G401 (cell line): ENCODE results near the gene SPEG. TPM values are rescaled to one million over a fixed set of nuclear protein-coding genes. Genes with fewer than 3 reads are reported as not detected.

ENCODE experiments used
- DNase-seq: peaks from one replicate; pipeline ENCODE4 v3.0.0-alpha.2; 2015; ENCODE audit warnings: low spot score
- in situ Hi-C: cut with HindIII; loops from 2 replicates; pipeline ENCODE4 v1.10.0; 2016; ENCODE audit warnings: low sequenced_read_pairs, mixed read lengths
- total RNA-seq: library from RNA; depleted of rRNA; stranded (reverse); fragments of >200 nt; shearing (Covaris generic); gene quantifications from 2 replicates; pipeline ENCODE4 v1.2.3, GENCODE V29; 2014

SPEG gene
- total RNA-seq, 1 experiment from 2014 or later, result 11.1 TPM

GRCh38 chr2:219440388-219441256 is 6.0 kb downstream of the SPEG start:
- no peak for DNase-seq
- in situ Hi-C loops, result no loop called here

- DNase-seq, result peak; percentile 46
- in situ Hi-C loops, result no loop called here
Measured at GRCh38 chr2:219441451-219442255, 7.0 kb downstream of the SPEG start.

DNA sequence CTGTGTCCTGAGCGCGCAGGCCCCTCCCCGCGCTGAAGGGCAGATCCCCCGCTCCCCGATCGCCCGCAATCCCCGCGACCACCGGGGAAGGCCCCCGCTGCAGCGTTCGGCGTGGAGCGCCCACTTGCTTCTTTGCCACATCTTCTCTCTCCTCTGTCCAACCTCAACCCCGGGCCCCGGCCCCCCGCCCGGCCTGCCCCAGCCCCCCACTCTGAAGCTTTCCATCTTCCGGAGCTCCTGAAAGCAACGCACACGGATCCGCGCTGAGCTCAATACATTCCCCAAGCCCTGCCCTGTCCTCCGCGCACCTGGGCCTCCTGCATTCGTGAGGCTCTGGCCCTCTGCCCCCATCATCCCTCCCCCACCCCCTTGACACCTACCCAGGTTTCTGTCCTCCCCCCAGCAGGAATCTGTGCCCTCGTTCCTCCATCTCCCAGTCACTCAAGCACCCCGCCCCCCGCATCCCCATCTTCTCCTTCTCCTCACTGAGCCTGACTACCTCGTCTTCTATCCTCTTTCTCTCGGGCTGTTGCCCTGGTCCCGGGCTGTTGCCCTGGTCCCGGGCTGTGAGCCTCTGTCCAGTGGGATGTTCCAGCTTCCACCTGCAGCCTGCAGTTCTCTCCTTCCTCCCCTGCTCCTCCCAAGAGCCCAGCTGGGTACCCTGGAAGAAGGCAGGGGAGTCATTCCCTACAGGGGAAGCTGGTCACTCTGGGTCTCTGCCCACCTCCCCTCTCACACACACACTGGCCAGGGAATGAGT is 7.8 kb downstream of the SPEG start:
- DNase-seq, result peak; percentile 60
- in situ Hi-C loops, result no loop called here

GRCh38 chr2:219443016-219443696 is 8.5 kb downstream of the SPEG start:
- DNase-seq, result no peak

GRCh38 chr2:219443697-219444023 is 9.0 kb downstream of the SPEG start:
- DNase-seq, result no peak
- in situ Hi-C loops, result no loop called here

More at GRCh38 chr2:219443016-219443696, 8.5 kb downstream of the SPEG start:
- in situ Hi-C loops, result no loop called here

DNA sequence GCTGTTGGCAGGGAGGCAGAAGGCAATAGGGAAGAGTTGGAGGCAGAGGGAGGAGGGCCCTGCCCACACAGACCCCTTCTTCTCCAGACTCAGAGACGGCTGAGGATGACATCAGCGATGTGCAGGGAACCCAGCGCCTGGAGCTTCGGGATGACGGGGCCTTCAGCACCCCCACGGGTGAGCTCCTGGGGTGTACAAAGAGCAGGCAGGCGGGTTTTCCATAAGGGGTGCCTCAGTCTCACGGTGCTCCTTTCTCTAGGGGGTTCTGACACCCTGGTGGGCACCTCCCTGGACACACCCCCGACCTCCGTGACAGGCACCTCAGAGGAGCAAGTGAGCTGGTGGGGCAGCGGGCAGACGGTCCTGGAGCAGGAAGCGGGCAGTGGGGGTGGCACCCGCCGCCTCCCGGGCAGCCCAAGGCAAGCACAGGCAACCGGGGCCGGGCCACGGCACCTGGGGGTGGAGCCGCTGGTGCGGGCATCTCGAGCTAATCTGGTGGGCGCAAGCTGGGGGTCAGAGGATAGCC is 10.0 kb downstream of the SPEG start:
- in situ Hi-C loops, result no loop called here
- no peak for DNase-seq

DNA sequence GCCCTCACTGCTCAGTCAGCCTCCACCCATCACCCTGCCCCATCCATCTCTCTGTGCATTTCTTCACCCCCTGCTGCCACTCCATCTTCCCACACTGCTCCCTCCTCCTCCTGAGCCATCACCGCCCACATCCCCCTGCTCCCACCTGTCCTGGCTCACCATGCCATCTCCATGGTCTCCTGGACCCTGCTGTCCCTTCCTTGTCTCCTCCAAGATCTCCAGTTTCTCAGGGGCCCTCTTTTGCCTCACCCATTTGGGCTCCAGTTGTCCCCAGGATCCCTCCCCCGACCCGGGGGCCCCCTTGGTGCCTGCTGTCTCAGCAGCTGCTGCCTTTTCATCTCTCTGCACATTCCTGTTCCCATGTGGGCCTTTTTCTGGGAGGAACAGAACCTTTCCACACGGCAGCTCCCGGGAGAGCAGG is 10.6 kb downstream of the SPEG start:
- DNase-seq, result no peak
- in situ Hi-C loops, result no loop called here

GRCh38 chr2:219446101-219446504 is 11.5 kb downstream of the SPEG start:
- peak; percentile 86 for DNase-seq
- in situ Hi-C loops, result no loop called here

- no peak for DNase-seq
- in situ Hi-C loops, result no loop called here
Measured at GRCh38 chr2:219446689-219447088, 12.0 kb downstream of the SPEG start.

GRCh38 chr2:219447242-219448098 is 12.8 kb downstream of the SPEG start:
- in situ Hi-C loops, result no loop called here
- no peak for DNase-seq

- in situ Hi-C loops, result no loop called here
- DNase-seq, result no peak
Measured at GRCh38 chr2:219448099-219448775, 13.6 kb downstream of the SPEG start.

GRCh38 chr2:219448776-219449341 is 14.2 kb downstream of the SPEG start:
- DNase-seq, result no peak
- in situ Hi-C loops, result no loop called here

GRCh38 chr2:219449609-219450008 is 15.0 kb downstream of the SPEG start:
- in situ Hi-C loops, result no loop called here
- no peak for DNase-seq

- in situ Hi-C loops, result no loop called here
- peak; percentile 38 for DNase-seq
Measured at GRCh38 chr2:219451661-219452360, 17.2 kb downstream of the SPEG start.

DNA sequence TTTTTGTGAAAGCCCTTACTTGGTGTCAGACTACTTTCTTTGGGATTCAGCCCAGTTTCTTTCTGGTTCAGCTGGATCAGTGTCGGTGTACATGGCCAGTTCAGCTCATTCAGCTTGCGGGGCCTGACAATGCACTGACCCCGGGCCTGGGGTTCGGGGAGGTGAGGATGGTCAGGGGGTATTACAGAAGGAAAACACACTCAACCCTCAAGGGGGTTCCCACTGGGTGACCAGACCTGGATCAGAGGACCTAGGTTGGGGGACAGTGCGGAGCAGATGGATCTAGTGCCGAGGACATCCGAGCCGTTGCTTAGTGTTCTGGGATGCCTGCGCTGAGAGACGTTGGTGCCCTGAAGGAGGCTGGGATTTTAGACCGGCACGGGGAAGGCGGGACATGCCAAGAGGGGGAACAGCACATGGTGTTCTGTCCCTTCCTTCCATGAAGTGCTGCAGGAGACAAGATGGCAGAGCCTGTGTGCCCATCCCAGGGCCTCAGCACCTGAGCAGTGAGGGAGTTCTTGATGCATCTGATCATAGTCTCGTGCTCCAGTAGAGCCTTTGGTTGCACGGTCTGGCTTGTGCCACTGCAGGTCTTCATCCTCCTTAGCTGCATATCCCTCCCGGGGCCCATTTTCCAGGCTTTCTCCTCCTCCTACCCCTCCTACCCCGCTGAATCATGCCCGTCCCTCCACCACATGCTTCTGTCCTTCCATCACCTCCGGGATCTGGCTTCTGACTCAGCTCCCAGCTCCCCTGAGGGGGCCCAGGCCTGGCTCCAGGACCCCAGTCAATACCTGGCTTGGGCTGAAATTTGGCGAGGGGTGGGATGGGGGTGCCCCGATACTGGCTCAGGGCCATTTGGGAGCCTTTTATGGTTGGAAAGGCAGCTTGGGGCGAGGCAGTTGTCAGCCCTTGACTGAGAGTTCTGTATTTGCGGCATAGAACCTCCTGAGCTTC is 18.0 kb downstream of the SPEG start:
- in situ Hi-C loops, result no loop called here
- peak; percentile 47 for DNase-seq
